ENCODE data around the gene ATG13.
"Not testable (repeated sequence)": the region's sequence is repeated elsewhere in the genome, so short reads cannot be mapped to it uniquely, and the experiment has no call there.

Gene ATG13

DNA sequence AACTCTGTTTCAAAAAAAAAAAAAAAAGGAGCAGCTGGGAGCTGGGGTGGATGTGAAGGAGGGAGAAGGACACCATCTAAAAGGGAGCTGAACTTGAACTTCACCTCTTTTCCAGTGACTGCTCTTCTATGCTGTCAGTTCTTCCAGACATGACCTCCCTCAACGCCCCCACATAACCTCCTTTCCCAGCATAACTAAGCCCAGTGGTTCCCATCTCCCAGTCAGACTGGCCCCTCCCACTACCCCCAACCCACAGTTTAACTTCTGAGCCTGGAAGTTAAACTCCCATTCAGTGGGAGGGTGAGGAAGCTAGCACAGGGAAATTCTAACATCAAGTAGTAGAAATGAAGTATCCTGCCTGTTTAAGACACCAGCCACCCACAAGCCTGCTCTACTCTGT is 81.2 kb downstream of the ATG13 start:
- no peak for DNase-seq

- peak; percentile 97 to 99 (median 99) for DNase-seq
Measured at GRCh38 chr11:46700241-46701077, 83.1 kb downstream of the ATG13 start, which contains the start of the genes ARHGAP1 and ZNF408. Gene ARHGAP1 (minus strand): TSS chr11:46700619. CDS start chr11:46696107, 4,512 bp downstream. Gene ZNF408 (plus strand): TSS chr11:46701031. CDS start chr11:46701048, 17 bp downstream.

DNA sequence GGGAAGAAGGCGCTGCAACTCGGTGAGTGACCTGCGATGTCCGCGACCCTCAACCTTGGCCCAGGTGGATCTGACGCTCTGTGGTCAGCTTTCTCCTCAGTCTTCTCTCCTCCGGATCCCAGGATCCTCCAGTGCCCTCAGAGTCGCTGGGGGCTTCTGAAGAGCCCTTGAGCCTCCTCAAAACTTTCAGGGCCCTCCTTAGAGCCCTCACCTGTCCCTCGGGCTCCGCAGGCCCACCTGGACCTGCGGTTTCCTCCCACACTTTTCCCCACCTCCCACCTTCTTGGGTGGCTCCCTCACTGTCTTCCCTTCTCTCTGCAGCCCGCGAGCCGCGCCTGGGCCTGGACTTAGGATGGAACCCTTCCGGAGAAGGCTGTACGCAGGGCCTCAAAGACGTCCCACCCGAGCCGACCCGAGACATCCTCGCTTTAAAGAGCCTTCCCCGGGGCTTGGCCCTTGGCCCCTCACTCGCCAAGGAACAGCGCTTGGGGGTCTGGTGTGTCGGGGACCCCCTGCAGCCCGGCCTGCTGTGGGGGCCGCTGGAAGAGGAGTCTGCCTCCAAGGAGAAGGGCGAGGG is 83.8 kb downstream of the ATG13 start:
- no peak for DNase-seq

- no peak for DNase-seq
Measured at GRCh38 chr11:46705070-46705688, 87.8 kb downstream of the ATG13 start.

DNA sequence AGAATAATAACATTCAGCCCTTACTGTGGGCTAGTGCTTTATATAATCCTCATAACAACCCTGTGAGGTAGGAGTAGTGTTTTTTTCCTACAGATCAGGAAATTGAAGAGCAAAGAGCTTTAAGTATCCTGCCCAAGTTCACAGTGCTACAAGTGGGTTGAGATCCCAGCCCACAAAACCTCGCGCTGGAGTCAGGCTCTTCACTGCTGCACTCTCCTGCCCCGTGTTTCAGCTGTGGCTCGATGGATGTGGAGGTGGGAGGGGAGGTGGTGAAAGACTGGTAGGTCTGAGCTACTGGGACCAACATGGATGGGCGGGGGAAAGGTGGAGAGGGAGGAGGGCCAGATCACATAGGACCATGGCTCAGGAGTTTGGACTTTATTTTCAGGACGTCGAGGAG is 89.5 kb downstream of the ATG13 start:
- DNase-seq = no peak

DNA sequence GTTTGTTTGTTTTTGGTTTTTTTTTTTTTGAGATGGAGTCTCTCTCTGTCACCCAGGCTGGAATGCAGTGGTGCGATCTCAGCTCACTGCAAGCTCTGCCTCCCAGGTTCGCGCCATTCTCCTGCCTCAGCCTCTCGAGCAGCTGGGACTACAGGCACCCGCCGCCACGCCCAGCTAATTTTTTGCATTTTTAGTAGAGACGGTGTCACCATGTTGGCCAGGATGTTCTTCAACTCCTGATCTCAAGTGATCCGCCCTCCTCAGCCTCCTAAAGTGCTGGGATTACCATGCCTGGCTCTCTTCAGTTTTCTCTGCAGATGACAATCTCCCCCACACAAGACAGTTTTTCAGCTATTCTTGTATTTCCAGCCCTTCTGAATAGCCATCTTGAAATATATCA is 92.0 kb downstream of the ATG13 start:
- DNase-seq = not testable (repeated sequence)

DNA sequence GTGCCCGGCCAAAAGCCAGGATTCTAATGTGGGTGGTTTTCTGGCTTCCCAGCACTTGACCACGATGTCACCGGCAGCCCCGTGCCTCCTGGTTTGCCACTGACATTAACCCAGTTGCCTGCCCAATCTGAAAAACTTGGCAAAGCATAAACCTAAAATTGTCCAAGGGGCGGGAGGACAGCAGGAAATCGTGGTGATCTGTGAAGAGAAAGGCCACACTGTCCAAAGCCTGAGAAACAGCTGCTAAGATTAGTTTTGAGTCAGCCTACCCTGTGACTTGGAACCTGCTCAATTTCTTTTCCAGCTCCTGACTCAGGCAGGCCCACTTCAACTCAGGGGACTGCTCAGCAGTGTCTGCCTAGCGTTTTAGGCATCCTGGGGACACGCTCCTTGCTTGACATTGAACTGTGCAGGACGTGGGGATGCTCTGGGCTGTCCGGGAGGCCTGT is 93.5 kb downstream of the ATG13 start:
- DNase-seq = no peak

DNA sequence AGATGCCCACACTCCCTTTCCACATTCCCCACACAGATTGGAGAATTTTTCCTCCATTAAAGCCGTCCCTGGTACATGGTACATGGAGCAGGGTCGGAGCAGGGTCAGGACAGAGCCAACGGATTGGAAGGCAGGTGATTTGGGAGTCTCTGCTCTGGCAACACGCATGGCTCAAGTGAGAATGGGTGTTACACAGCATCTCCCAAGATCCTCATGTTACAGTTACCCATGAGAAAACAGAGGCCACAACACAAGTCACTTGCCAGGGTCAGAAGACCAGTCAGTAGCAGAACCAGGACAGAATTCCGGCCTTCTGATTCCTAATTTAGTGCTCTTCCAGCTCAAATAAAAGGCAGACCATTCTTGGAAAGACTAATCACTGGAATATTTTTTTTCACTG is 94.0 kb downstream of the ATG13 start:
- DNase-seq = no peak

DNA sequence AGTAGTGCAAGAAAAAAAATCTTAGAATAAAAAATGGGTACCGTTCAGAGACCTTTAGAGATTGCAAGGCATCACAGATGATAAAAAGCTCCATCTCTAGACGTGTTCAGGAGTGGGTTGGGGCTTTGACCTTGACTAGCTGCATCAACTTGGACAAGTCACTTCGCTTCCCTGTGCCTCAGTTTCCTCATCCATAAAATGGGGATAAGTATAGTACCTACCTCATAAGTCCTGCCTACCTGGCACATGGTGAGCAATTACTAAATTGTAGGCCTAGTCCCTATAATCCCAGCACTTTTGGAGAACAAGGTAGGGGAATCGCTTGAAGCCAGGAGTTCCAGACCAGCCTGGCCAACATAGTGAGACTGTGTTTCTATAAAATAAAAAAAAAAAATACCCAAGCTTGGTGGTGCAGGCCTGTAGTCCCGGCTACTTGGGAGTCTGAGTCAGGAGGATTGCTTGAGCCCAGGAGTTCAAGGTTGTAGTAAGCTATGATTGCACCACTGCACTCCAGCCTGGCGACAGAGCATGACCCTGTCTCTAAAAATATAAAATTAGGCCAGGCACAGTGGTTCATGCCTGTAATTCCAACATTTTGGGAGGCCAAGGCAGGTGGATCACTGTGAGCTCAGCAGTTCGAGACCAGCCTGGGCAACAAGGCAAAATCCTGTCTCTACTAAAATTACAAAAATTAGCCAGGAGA is 95.7 kb downstream of the ATG13 start:
- no peak for DNase-seq

- DNase-seq = not testable (repeated sequence)
Measured at GRCh38 chr11:46717825-46718154, 100.4 kb downstream of the ATG13 start.

DNA sequence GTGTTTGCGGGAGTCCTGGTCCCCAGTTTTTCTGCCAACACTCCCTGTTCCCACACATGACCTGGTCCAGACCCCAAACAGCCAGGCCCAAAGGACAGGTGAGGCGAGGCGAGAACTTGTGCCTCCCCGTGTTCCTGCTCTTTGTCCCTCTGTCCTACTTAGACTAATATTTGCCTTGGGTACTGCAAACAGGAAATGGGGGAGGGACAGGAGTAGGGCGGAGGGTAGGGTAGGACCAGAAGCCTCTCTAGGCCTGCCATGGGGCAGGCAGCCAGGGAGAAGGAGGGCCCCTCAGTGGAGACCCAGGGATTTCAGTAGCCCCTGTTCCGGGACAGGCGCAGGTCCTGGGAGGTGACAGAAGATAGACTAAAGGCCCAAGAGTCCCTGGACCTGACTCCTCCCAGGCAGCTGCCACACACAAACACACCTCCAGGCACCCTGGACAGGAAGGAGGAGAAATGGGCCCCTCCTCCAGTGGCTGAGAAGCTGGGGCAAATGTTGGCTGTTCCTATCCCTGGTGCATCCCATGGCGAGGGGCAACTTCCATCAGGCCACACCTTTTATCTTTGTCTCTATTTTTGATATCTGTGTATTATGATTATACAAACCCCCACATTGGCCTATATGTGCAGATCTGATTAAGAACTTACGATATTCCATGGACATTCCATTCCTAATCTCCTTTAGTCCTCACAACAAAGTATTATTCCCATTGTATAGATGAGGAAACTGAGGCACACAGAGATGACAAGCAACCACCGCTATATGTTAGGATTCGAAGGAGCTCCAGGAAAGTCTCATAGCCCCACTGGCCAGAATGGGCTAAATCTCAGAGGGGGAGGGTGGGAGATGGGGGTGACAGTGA is 101.0 kb downstream of the ATG13 start:
- peak in 1 of 5 experiments; percentile 18 for DNase-seq

DNA sequence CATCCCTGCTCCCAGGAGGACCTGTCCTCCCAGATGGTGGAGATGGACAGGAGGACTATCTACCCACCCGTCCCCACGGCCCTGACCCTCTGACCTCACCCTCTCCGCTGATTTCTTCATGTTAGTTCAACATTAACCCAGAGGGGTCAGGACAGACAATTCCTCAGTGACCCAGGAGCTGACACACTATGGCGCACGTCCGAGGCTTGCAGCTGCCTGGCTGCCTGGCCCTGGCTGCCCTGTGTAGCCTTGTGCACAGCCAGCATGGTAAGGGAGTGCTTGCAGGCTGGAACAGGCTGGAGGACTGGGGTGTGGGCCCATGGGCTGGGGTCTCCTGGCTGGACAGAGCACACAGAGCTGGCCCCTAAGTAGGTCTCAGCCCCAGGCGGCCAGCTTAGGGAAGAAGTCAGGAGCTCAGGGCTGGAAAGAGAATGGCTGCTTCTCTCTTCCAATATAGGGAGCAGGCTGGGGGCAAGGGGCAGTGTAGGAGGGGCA is 101.7 kb downstream of the ATG13 start, which contains the start of gene F2:
TSS of gene F2 (plus strand) at position 166 of the 495 bp plus-strand sequence. CDS start at position 189, 23 bp downstream.
- DNase-seq = no peak

GRCh38 chr11:46719543-46720218 is 102.3 kb downstream of the ATG13 start:
- no peak for DNase-seq

DNA sequence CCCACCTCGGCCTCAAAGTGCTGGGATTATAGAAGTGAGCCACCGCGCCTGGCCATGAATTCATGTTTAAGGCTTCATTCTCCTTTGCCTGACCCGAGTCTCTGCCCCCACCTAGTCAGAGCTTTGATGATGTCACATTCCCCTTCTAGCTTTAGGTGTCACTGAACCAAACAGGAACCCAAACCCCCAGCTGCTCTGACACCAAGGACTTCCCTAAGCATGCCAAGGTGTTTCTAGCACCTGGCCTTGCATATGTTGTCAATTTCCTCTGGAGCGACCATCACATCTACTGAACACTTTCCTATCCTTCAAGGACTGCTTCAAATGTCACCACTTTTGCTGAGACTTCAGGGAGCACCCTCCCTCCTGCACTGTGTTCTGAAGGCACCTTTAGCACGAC is 103.9 kb downstream of the ATG13 start:
- no peak for DNase-seq

DNA sequence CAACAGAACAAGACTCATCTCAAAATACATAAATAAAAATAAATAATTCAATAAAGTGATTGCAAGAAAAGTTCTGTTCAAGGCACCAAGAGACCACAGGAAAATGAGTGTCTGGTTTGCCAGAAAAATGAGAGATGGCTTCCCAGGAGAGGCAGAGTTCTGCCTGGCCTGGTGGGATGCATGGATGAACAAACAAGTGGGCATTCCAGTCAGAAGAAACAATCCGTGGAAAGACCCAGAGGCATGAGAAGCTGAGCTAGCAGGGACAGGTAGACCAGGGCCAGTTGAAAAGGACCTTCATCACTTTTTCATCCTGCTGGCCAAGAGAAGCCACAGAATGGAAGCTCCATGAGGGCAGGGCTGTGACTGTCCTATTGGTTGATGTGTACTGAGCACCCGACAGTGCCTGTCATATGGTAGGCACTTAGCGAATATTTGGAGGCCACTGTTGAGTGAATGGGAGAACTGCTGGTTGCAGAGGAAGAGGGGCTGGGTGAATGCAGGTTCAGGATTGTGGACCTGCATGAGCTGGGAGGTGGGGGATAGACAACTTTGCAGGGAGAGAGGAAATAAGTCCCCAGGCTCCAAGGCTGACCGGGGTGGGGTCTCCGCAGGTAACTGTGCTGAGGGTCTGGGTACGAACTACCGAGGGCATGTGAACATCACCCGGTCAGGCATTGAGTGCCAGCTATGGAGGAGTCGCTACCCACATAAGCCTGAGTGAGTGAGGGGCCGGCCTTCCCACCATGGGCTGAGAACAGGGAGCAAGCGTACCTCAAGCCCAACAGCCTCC is 105.4 kb downstream of the ATG13 start:
- DNase-seq = no peak

- DNase-seq = no peak
Measured at GRCh38 chr11:46723359-46723680, 106.0 kb downstream of the ATG13 start.

DNA sequence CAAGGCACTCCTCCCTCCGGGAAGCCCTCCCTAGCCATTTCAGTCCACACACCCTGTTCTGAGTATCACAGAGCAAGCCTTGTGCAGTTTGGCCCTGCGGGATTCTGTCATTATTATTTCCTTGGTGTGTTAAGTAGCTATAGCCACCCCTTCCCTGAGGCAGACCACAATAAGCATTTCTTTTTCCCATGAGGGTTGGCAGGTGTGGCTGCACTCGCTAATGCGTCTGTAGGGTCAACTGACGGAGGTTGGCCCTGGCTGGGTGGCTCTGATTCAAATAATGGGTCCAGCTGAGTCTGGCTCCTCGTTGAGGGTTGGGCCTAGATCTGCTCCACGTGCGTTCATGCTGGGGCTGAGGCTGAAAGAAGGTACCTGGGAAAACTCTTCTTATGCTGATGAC is 106.7 kb downstream of the ATG13 start:
- DNase-seq = no peak
